ENCODE measurements around the gene RBP5.

RBP5 gene

GRCh38 chr12:7128681-7129286 lies at the start of gene RBP5:
TSS of gene RBP5 (minus strand) at chr12:7128889. CDS start at chr12:7128775, 114 bp downstream.
- peaks cover 4 to 5% of the 10 kb centered on the region in 2 donors for H3K27me3 ChIP-seq (ENCODE audit: control insufficient read depth in 1 of 2, insufficient read depth in 2 of 2, low read length in 2 of 2)
- H3K36me3 ChIP-seq (ENCODE audit: control insufficient read depth in 1 of 2, insufficient read depth in 2 of 2, low read length in 2 of 2), result peaks cover 0 to 2% of the 10 kb centered on the region in 2 donors
- peak within 1 kb of the TSS; percentile 59 for H3K27ac ChIP-seq (ENCODE audit: low read depth, low read length)
- H3K4me3 ChIP-seq (ENCODE audit: low read depth in 1 of 2, low read length in 2 of 2), result peak within 1 kb of the TSS; percentile 71 to 80
- no peaks in the 10 kb centered on the region for H3K9me3 ChIP-seq (ENCODE audit: control insufficient read depth in 1 of 2, low read length in 2 of 2)
- peaks cover 29 to 34% of the 10 kb centered on the region in 2 donors for H3K4me1 ChIP-seq (ENCODE audit: control insufficient read depth in 1 of 2, insufficient read depth in 2 of 2, low read length in 2 of 2)
- H3K9ac ChIP-seq (ENCODE audit: low read depth in 1 of 2, low read length in 2 of 2), result peak within 1 kb of the TSS; percentile 65 to 72

- no peak overlapping the region for H3K9ac ChIP-seq (ENCODE audit: low read depth in 1 of 2, low read length in 2 of 2)
- H3K9me3 ChIP-seq (ENCODE audit: control insufficient read depth in 1 of 2, low read length in 2 of 2), result no peaks in the 10 kb centered on the region
- no peak overlapping the region for H3K4me3 ChIP-seq (ENCODE audit: low read depth in 1 of 2, low read length in 2 of 2)
- H3K27me3 ChIP-seq (ENCODE audit: control insufficient read depth in 1 of 2, insufficient read depth in 2 of 2, low read length in 2 of 2), result no peaks in the 10 kb centered on the region
- no peaks in the 10 kb centered on the region for H3K36me3 ChIP-seq (ENCODE audit: control insufficient read depth in 1 of 2, insufficient read depth in 2 of 2, low read length in 2 of 2)
- no peaks in the 10 kb centered on the region for H3K4me1 ChIP-seq (ENCODE audit: control insufficient read depth in 1 of 2, insufficient read depth in 2 of 2, low read length in 2 of 2)
- H3K27ac ChIP-seq (ENCODE audit: low read depth, low read length), result no peak overlapping the region
These were observed 49.8 kb upstream of the RBP5 start for GRCh38 chr12:7178481-7178880.

- Histone ChIP-seq H3K4me3 (ENCODE audit: low read depth in 1 of 2, low read length in 2 of 2) (no peak overlapping the region), H3K9me3 (ENCODE audit: control insufficient read depth in 1 of 2, low read length in 2 of 2) (peaks cover 3 to 5% of the 10 kb centered on the region in 2 donors), H3K4me1 (ENCODE audit: control insufficient read depth in 1 of 2, insufficient read depth in 2 of 2, low read length in 2 of 2) (no peaks in the 10 kb centered on the region), H3K27me3 (ENCODE audit: control insufficient read depth in 1 of 2, insufficient read depth in 2 of 2, low read length in 2 of 2) (no peaks in the 10 kb centered on the region), H3K36me3 (ENCODE audit: control insufficient read depth in 1 of 2, insufficient read depth in 2 of 2, low read length in 2 of 2) (no peaks in the 10 kb centered on the region), H3K9ac (ENCODE audit: low read depth in 1 of 2, low read length in 2 of 2) (no peak overlapping the region), H3K27ac (ENCODE audit: low read depth, low read length) (no peak overlapping the region)
These were observed 47.9 kb upstream of the RBP5 start for GRCh38 chr12:7176595-7176994.

GRCh38 chr12:7175493-7175892 lies 46.8 kb upstream of the RBP5 start:
- H3K36me3 ChIP-seq (ENCODE audit: control insufficient read depth in 1 of 2, insufficient read depth in 2 of 2, low read length in 2 of 2), result no peaks in the 10 kb centered on the region
- H3K4me3 ChIP-seq (ENCODE audit: low read depth in 1 of 2, low read length in 2 of 2), result no peak overlapping the region
- H3K9me3 ChIP-seq (ENCODE audit: control insufficient read depth in 1 of 2, low read length in 2 of 2), result peaks cover 5 to 10% of the 10 kb centered on the region in 2 donors
- no peak overlapping the region for H3K27ac ChIP-seq (ENCODE audit: low read depth, low read length)
- H3K9ac ChIP-seq (ENCODE audit: low read depth in 1 of 2, low read length in 2 of 2), result no peak overlapping the region
- H3K4me1 ChIP-seq (ENCODE audit: control insufficient read depth in 1 of 2, insufficient read depth in 2 of 2, low read length in 2 of 2), result no peaks in the 10 kb centered on the region
- H3K27me3 ChIP-seq (ENCODE audit: control insufficient read depth in 1 of 2, insufficient read depth in 2 of 2, low read length in 2 of 2), result no peaks in the 10 kb centered on the region

- no peak overlapping the region for H3K4me3 ChIP-seq (ENCODE audit: low read depth in 1 of 2, low read length in 2 of 2)
- peaks cover 21 to 22% of the 10 kb centered on the region in 2 donors for H3K9me3 ChIP-seq (ENCODE audit: control insufficient read depth in 1 of 2, low read length in 2 of 2)
- H3K27ac ChIP-seq (ENCODE audit: low read depth, low read length), result no peak overlapping the region
- H3K27me3 ChIP-seq (ENCODE audit: control insufficient read depth in 1 of 2, insufficient read depth in 2 of 2, low read length in 2 of 2), result no peaks in the 10 kb centered on the region
- no peaks in the 10 kb centered on the region for H3K4me1 ChIP-seq (ENCODE audit: control insufficient read depth in 1 of 2, insufficient read depth in 2 of 2, low read length in 2 of 2)
- no peak overlapping the region for H3K9ac ChIP-seq (ENCODE audit: low read depth in 1 of 2, low read length in 2 of 2)
- no peaks in the 10 kb centered on the region for H3K36me3 ChIP-seq (ENCODE audit: control insufficient read depth in 1 of 2, insufficient read depth in 2 of 2, low read length in 2 of 2)
These were observed 43.2 kb upstream of the RBP5 start for GRCh38 chr12:7171854-7172253.

- Histone ChIP-seq H3K4me3 (ENCODE audit: low read depth in 1 of 2, low read length in 2 of 2) (no peak overlapping the region), H3K36me3 (ENCODE audit: control insufficient read depth in 1 of 2, insufficient read depth in 2 of 2, low read length in 2 of 2) (no peaks in the 10 kb centered on the region), H3K9ac (ENCODE audit: low read depth in 1 of 2, low read length in 2 of 2) (no peak overlapping the region), H3K4me1 (ENCODE audit: control insufficient read depth in 1 of 2, insufficient read depth in 2 of 2, low read length in 2 of 2) (no peaks in the 10 kb centered on the region), H3K27ac (ENCODE audit: low read depth, low read length) (no peak overlapping the region), H3K9me3 (ENCODE audit: control insufficient read depth in 1 of 2, low read length in 2 of 2) (peaks cover 21 to 22% of the 10 kb centered on the region in 2 donors), H3K27me3 (ENCODE audit: control insufficient read depth in 1 of 2, insufficient read depth in 2 of 2, low read length in 2 of 2) (no peaks in the 10 kb centered on the region)
These were observed 41.3 kb upstream of the RBP5 start for GRCh38 chr12:7169951-7170350.

GRCh38 chr12:7162691-7163114 lies 34.0 kb upstream of the RBP5 start:
- Histone ChIP-seq H3K36me3 (ENCODE audit: control insufficient read depth in 1 of 2, insufficient read depth in 2 of 2, low read length in 2 of 2) (no peaks in the 10 kb centered on the region), H3K4me3 (ENCODE audit: low read depth in 1 of 2, low read length in 2 of 2) (no peak overlapping the region), H3K9ac (ENCODE audit: low read depth in 1 of 2, low read length in 2 of 2) (no peak overlapping the region), H3K27ac (ENCODE audit: low read depth, low read length) (no peak overlapping the region), H3K9me3 (ENCODE audit: control insufficient read depth in 1 of 2, low read length in 2 of 2) (peaks cover 0 to 3% of the 10 kb centered on the region in 2 donors), H3K4me1 (ENCODE audit: control insufficient read depth in 1 of 2, insufficient read depth in 2 of 2, low read length in 2 of 2) (peaks cover 3 to 4% of the 10 kb centered on the region in 2 donors), H3K27me3 (ENCODE audit: control insufficient read depth in 1 of 2, insufficient read depth in 2 of 2, low read length in 2 of 2) (peaks cover 5 to 7% of the 10 kb centered on the region in 2 donors)

GRCh38 chr12:7161811-7162210 lies 33.1 kb upstream of the RBP5 start:
- Histone ChIP-seq H3K36me3 (ENCODE audit: control insufficient read depth in 1 of 2, insufficient read depth in 2 of 2, low read length in 2 of 2) (no peaks in the 10 kb centered on the region), H3K27me3 (ENCODE audit: control insufficient read depth in 1 of 2, insufficient read depth in 2 of 2, low read length in 2 of 2) (peaks cover 5 to 7% of the 10 kb centered on the region in 2 donors), H3K9ac (ENCODE audit: low read depth in 1 of 2, low read length in 2 of 2) (no peak overlapping the region), H3K27ac (ENCODE audit: low read depth, low read length) (no peak overlapping the region), H3K4me1 (ENCODE audit: control insufficient read depth in 1 of 2, insufficient read depth in 2 of 2, low read length in 2 of 2) (peaks cover 3 to 4% of the 10 kb centered on the region in 2 donors), H3K9me3 (ENCODE audit: control insufficient read depth in 1 of 2, low read length in 2 of 2) (no peaks in the 10 kb centered on the region), H3K4me3 (ENCODE audit: low read depth in 1 of 2, low read length in 2 of 2) (no peak overlapping the region)

- no peak overlapping the region for H3K9ac ChIP-seq (ENCODE audit: low read depth in 1 of 2, low read length in 2 of 2)
- H3K4me3 ChIP-seq (ENCODE audit: low read depth in 1 of 2, low read length in 2 of 2), result no peak overlapping the region
- no peaks in the 10 kb centered on the region for H3K36me3 ChIP-seq (ENCODE audit: control insufficient read depth in 1 of 2, insufficient read depth in 2 of 2, low read length in 2 of 2)
- H3K27me3 ChIP-seq (ENCODE audit: control insufficient read depth in 1 of 2, insufficient read depth in 2 of 2, low read length in 2 of 2), result peaks cover 5 to 7% of the 10 kb centered on the region in 2 donors
- H3K4me1 ChIP-seq (ENCODE audit: control insufficient read depth in 1 of 2, insufficient read depth in 2 of 2, low read length in 2 of 2), result peaks cover 3 to 4% of the 10 kb centered on the region in 2 donors
- H3K9me3 ChIP-seq (ENCODE audit: control insufficient read depth in 1 of 2, low read length in 2 of 2), result no peaks in the 10 kb centered on the region
- H3K27ac ChIP-seq (ENCODE audit: low read depth, low read length), result no peak overlapping the region
These were observed 32.6 kb upstream of the RBP5 start for GRCh38 chr12:7161327-7161726.

- Histone ChIP-seq H3K27ac (ENCODE audit: low read depth, low read length) (no peak overlapping the region), H3K4me1 (ENCODE audit: control insufficient read depth in 1 of 2, insufficient read depth in 2 of 2, low read length in 2 of 2) (peaks cover 3 to 4% of the 10 kb centered on the region in 2 donors), H3K27me3 (ENCODE audit: control insufficient read depth in 1 of 2, insufficient read depth in 2 of 2, low read length in 2 of 2) (peaks cover 5 to 7% of the 10 kb centered on the region in 2 donors), H3K9me3 (ENCODE audit: control insufficient read depth in 1 of 2, low read length in 2 of 2) (no peaks in the 10 kb centered on the region), H3K4me3 (ENCODE audit: low read depth in 1 of 2, low read length in 2 of 2) (no peak overlapping the region), H3K9ac (ENCODE audit: low read depth in 1 of 2, low read length in 2 of 2) (no peak overlapping the region), H3K36me3 (ENCODE audit: control insufficient read depth in 1 of 2, insufficient read depth in 2 of 2, low read length in 2 of 2) (peaks cover 0 to 5% of the 10 kb centered on the region in 2 donors)
These were observed 31.5 kb upstream of the RBP5 start for GRCh38 chr12:7160183-7160582.
